GM18517 (cell line): ENCODE measurements around the gene CAV1.
"Not testable (repeated sequence)": the region's sequence is repeated elsewhere in the genome, so short reads cannot be mapped to it uniquely, and the experiment has no call there.

ENCODE experiments used
- ATAC-seq: cut with Tn5 transposase; IDR thresholded peaks from one replicate; pipeline ENCODE4 v1.9.1; 2021; ENCODE audit warnings: mild to moderate bottlenecking, moderate library complexity; ENCODE audit not compliant: unreplicated experiment

Gene CAV1

GRCh38 chr7:116577320-116577871, 52.6 kb downstream of the CAV1 start:
- ATAC-seq = peak; percentile 92

GRCh38 chr7:116578526-116578925, 53.7 kb downstream of the CAV1 start:
- ATAC-seq = no peak

GRCh38 chr7:116579322-116579721, 54.5 kb downstream of the CAV1 start:
- no peak for ATAC-seq

GRCh38 chr7:116579835-116580234, 55.0 kb downstream of the CAV1 start:
- ATAC-seq = no peak

GRCh38 chr7:116582164-116582732, 57.4 kb downstream of the CAV1 start:
- no peak for ATAC-seq

GRCh38 chr7:116582806-116583444, 58.1 kb downstream of the CAV1 start:
- peak; percentile 55 for ATAC-seq

- ATAC-seq = peak; percentile 93
Measured at GRCh38 chr7:116583653-116584052, 58.8 kb downstream of the CAV1 start.

GRCh38 chr7:116584721-116585120, 59.9 kb downstream of the CAV1 start:
- no peak for ATAC-seq

GRCh38 chr7:116585392-116585791, 60.6 kb downstream of the CAV1 start:
- ATAC-seq = no peak

GRCh38 chr7:116585967-116586366, 61.1 kb downstream of the CAV1 start:
- no peak for ATAC-seq

GRCh38 chr7:116587200-116587599, 62.4 kb downstream of the CAV1 start:
- ATAC-seq = not testable (repeated sequence)

- ATAC-seq = peak; percentile 46
Measured at GRCh38 chr7:116588225-116588624, 63.4 kb downstream of the CAV1 start.

GRCh38 chr7:116588641-116589594, 64.1 kb downstream of the CAV1 start:
- ATAC-seq = peak; percentile 52

- peak; percentile 39 for ATAC-seq
Measured at GRCh38 chr7:116591202-116592040, 66.6 kb downstream of the CAV1 start.

GRCh38 chr7:116592041-116592355, 67.2 kb downstream of the CAV1 start:
- ATAC-seq = no peak

- no peak for ATAC-seq
Measured at GRCh38 chr7:116592445-116592844, 67.6 kb downstream of the CAV1 start.

- no peak for ATAC-seq
Measured at GRCh38 chr7:116593359-116594075, 68.7 kb downstream of the CAV1 start.

- ATAC-seq = no peak
Measured at GRCh38 chr7:116595063-116595462, 70.2 kb downstream of the CAV1 start.

GRCh38 chr7:116597384-116597783, 72.5 kb downstream of the CAV1 start:
- no peak for ATAC-seq

GRCh38 chr7:116598278-116598677, 73.4 kb downstream of the CAV1 start:
- ATAC-seq = no peak
